PC-3 (cell line): ENCODE results near the gene PLSCR1.

ENCODE experiments used
- EZH2 ChIP-seq: fragments of 300-600 bp; sonication (generic); IDR thresholded peaks from one replicate; pipeline ENCODE4 v1.6.1; 2017; ENCODE audit warnings: antibody characterized with exemption, mild to moderate bottlenecking, low read length; ENCODE audit not compliant: unreplicated experiment
- EZH2phosphoT487 ChIP-seq: fragments of 300-600 bp; sonication (generic); IDR thresholded peaks from 2 replicates; pipeline ENCODE4 v1.6.1; 2018; ENCODE audit warnings: mild to moderate bottlenecking, antibody characterized with exemption, low read length, borderline replicate concordance
- TF ChIP-seq, protein P1 (sequence below): fragments of 300-600 bp; sonication (generic); conservative IDR thresholded peaks from 2 replicates; pipeline ENCODE4 v1.5.1; 2017; ENCODE audit warnings: antibody characterized with exemption, low read depth, mild to moderate bottlenecking, low read length

DNA sequence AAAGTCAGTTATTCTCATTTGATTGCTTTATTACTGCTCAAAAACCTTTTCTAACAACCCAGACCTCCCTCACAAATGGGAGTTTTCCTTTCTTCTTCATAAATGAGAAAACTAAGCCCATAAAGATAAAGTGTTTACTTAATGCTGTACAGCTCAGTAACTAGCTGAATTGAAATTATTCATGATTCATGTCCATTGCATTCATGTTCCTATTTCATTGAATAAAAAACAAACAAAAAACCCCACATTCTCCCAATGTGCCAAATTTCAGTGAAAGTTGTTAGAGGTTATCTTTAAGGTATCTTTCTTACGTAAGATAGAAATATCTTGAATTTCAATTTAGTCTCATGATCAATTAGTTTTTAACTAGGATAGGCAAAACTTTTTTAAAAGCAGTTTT lies 77.8 kb downstream of the PLSCR1 start:
- TF ChIP-seq, protein P1, sequence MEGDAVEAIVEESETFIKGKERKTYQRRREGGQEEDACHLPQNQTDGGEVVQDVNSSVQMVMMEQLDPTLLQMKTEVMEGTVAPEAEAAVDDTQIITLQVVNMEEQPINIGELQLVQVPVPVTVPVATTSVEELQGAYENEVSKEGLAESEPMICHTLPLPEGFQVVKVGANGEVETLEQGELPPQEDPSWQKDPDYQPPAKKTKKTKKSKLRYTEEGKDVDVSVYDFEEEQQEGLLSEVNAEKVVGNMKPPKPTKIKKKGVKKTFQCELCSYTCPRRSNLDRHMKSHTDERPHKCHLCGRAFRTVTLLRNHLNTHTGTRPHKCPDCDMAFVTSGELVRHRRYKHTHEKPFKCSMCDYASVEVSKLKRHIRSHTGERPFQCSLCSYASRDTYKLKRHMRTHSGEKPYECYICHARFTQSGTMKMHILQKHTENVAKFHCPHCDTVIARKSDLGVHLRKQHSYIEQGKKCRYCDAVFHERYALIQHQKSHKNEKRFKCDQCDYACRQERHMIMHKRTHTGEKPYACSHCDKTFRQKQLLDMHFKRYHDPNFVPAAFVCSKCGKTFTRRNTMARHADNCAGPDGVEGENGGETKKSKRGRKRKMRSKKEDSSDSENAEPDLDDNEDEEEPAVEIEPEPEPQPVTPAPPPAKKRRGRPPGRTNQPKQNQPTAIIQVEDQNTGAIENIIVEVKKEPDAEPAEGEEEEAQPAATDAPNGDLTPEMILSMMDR = no peak
- TF ChIP-seq EZH2phosphoT487 (no peak), EZH2 (no peak)
